ENCODE results near the gene CCDC197. TPM values are rescaled to one million over a fixed set of nuclear protein-coding genes. Genes with fewer than 3 reads are reported as not detected.

CCDC197 gene
- total RNA-seq, 1 experiment from 2014 or later = not detected

DNA sequence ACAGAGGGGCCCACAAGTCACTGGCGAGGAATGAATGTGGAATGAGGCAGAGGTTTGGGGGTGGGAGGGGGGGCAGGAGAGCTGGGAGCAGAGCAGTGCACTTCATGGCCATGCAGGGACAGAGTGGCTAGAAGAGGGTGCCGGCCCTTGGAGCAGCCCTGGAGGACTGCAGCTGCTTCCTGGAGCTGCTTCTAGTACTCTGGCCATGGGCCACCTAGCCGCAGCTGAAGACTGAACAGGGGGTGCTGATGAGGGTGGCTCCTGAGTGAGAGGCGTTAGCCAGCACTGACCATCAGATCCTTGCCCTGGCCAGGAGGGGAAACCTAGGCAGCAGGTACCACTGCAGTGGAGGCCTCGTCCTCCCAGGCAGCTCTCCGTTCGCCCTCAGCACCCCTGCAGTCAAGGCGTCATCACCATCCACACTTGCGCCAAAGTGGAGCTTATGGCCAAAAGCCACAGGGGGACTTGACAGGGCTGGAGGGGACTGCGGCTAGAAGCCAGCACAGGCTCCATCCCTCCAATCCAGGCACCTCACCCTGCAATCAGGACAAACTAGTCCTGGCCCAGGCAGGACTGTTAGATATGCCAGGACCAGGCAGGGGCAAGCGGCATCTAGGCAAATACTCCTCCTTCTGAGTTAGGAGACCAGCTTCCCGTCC lies 45.5 kb downstream of the CCDC197 start:
- no peak for DNase-seq (ENCODE audit: low spot score)

DNA sequence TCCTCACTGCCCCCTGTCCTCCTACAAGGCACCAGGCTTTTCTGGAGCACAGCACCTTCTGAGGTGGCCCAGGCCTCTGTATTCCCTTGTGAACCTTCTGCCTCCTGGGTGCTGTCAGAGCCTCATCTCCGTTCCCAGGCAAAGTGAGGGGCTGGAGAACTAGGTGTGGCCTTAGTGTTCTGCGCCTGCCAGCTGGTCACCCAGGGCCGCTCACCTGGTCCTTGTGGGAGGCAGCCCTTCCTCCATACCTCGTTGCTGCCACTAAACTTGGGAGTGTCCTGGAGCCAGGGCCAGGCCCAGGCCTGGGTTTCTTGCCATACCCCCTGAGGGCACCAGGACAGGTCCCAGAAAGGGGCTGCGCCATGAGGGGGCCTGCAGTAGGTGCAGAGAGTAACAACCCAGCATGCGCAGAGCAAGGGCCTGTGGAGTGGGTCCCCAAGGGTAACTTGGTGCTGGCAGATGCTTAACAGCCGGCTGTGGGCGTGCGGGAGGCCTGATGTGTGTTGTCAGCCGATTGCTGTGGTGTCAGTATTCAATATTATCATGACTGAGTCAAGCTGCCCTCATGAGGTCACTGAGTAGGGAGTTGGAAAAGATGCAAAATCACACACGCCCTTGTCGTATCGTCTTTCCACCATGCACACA lies 46.1 kb downstream of the CCDC197 start:
- no peak for DNase-seq (ENCODE audit: low spot score)

DNA sequence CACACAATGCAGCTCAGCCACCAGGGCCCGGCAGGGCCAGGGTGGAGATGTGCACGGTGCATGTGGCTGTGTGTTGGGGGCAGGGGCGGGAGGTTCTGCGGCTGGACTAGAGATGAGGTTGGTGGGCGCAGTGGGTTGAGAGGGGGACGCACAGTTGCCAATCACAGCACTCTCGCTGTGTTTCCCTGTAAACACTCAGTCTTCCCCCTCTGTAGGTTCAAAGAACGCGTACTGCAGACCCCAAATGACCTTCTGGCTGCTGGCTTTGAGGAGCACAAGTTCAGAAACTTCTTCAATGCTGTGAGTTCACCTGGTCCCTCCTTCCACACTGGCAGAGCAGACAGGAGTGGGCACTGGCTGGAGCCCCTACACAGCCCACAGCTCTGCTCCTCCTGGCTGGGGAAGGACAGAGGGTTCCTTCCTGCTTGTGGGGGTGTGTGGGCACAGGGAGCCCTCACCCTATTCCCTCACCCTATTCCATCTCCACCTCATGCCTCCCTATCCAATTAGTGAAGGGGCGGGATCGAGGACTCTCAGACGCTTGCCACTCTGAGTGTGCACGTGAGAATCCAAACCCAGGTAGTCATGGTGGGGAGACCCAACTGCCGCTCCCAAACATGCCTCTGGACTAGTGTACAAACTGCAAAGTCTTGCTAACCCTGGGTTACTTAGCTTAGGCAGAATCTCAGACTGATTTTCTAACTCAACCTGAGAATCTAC lies 46.8 kb downstream of the CCDC197 start:
- no peak for DNase-seq (ENCODE audit: low spot score)

- no peak for DNase-seq (ENCODE audit: low spot score)
These were observed 47.5 kb downstream of the CCDC197 start for GRCh38 chr14:94044476-94045091.

GRCh38 chr14:94045101-94045500 lies 48.0 kb downstream of the CCDC197 start:
- DNase-seq (ENCODE audit: low spot score) = no peak

- DNase-seq (ENCODE audit: low spot score) = no peak
These were observed 48.7 kb downstream of the CCDC197 start for GRCh38 chr14:94045563-94046345.

GRCh38 chr14:94046696-94047250 lies 49.7 kb downstream of the CCDC197 start:
- DNase-seq (ENCODE audit: low spot score) = no peak

- no peak for DNase-seq (ENCODE audit: low spot score)
These were observed 50.5 kb downstream of the CCDC197 start for GRCh38 chr14:94047581-94047980.

DNA sequence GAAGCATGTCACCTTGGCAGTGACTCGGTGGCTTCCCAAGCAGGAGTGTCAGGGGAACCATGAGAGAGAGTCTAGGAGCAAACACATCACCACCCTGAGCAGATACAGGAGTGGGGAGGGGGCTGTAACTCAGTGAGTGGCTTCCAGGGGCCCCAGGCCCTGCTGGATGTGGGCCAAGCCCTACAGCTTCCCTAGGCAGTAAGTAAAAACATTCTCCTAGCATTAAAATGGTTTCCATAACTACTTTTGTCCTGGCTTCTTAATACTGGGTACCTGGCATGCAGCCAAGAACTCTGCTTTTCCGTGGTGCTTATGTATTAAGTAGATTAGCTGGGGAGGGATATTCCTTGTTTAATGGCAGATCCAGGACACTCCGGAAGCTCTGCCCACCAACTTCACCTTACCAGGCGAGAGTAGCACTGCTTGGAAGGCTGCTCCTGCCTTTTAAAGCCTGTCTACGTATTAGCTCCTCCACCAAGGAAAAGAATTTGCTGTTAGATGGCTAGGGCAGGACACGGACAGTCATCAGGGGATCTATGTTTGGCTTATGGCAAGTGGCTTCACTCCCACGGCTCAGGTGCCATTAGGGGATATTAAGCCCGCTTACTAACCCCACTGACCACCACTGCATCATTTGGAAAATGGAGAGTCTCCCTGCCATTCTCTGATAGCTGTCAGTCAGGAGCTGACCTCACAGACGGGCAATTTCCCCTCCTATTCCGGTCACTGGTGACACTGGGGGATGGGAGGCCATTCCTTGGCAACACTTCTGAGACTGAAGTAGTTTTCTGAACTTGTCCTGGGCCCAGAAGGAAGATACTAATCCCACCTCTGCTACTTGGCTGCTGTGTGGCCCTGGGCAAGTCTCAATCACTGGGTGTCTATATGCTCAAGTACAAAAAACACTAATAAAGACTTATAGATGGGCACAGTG lies 51.9 kb downstream of the CCDC197 start:
- DNase-seq (ENCODE audit: low spot score) = no peak

GRCh38 chr14:94049625-94050023 lies 52.5 kb downstream of the CCDC197 start:
- DNase-seq (ENCODE audit: low spot score) = no peak

GRCh38 chr14:94050231-94050880 lies 53.3 kb downstream of the CCDC197 start:
- no peak for DNase-seq (ENCODE audit: low spot score)

GRCh38 chr14:94051115-94051514 lies 54.0 kb downstream of the CCDC197 start:
- DNase-seq (ENCODE audit: low spot score) = no peak

DNA sequence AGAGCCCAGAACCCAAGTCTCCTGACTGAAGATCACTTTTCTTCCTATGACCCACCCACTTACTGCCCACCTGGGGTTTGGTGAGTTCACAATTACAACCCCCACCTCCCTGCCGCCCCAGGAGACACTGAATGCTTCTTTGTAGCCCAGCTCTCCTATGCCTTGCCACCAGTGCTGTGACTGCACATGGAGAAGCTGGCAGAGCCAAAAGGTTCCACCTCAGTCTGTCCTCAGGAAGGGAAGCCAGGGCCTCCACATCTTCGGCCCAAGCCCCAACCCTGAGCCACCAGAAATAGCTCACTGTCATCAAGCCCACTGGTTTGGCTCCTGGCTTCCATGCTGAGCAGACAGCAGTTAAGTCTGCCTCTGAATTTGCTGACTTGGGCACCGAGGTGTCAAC lies 54.7 kb downstream of the CCDC197 start:
- DNase-seq (ENCODE audit: low spot score) = no peak

DNA sequence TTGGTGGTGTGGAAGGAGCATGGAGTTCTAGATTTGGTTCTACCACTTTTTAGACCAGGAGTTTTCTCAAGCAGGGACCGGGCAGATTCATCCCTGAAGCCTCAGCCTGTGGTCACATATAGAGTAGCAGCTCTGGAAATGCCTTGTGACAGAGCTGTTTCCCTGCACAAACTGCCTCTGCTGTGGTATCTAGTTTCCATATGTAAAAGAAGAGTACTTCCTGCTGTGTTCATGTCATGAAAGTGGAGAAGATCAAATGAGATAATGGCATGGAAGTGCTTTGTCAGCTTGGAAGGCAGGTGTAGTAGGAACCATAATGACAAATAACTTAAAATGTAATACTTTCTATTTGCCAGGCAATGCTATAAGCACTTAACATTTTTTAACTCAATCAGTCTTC lies 55.1 kb downstream of the CCDC197 start:
- DNase-seq (ENCODE audit: low spot score) = no peak

DNA sequence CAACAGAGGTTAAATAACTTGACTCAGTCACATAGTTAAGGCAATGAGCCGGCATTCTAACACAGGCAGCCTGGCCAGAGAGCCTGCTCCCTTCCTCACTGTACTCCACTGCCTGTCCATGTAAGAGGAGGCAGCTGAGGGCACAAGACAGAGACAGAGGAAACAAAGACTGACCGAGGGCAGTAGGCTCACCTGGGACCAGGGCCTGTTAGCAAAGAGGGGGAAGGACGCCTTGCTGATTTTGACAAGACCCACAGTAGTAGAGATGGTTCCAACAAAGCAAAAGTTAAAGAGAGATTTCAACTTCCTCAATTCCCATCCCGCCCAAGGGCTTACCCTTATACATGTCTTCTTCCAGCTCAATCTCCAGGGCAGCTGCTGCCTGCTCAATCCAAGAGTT lies 55.6 kb downstream of the CCDC197 start:
- no peak for DNase-seq (ENCODE audit: low spot score)

GRCh38 chr14:94054401-94054800 lies 57.3 kb downstream of the CCDC197 start:
- no peak for DNase-seq (ENCODE audit: low spot score)

GRCh38 chr14:94054936-94055335 lies 57.8 kb downstream of the CCDC197 start:
- no peak for DNase-seq (ENCODE audit: low spot score)

- no peak for DNase-seq (ENCODE audit: low spot score)
These were observed 59.6 kb downstream of the CCDC197 start for GRCh38 chr14:94056579-94057308.

DNA sequence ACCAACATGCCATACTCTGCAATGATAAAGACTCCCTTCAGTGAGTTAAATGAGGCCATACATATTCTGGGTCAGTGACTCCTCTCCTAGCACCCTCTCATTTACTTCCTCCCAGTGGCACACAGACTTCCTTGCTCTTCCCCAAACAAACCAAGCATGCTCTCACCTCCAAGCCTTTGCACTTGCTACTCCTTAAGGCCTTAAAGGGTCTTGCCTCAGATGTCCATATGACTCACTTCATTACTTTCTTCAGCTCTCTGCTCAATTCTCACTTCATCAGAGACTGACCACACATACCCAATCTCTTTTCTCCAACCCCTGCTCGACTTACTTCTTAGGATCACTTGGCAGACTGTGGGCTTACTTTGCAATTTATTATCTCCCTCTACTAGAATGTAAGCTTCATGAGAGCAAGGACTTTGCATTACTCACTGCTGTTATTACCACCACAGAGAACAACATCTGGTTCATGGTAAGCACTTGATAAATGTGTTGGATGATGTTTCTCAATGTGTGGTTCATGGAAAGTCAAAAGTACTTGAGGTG lies 61.1 kb downstream of the CCDC197 start:
- DNase-seq (ENCODE audit: low spot score) = no peak
